Colonic mucosa (tissue), 4 donors: ENCODE measurements around the gene ANOS1. TPM values are rescaled to one million over a fixed set of nuclear protein-coding genes. Genes with fewer than 3 reads are reported as not detected.

Experiments
- DNase-seq: peaks from one replicate; pipeline ENCODE4 v3.0.0-alpha.2; 2020
- H3K27ac ChIP-seq: fragments of 200-600 bp; one replicate; pipeline ENCODE4 v1.8.0; 2021
- H3K27me3 ChIP-seq: fragments of 200-600 bp; one replicate; pipeline ENCODE4 v1.8.0; 2021
- H3K36me3 ChIP-seq: fragments of 200-600 bp; one replicate; pipeline ENCODE4 v1.8.0; 2021
- H3K4me1 ChIP-seq: fragments of 200-600 bp; one replicate; pipeline ENCODE4 v1.8.0; 2021; ENCODE audit warnings: mild to moderate bottlenecking
- H3K4me3 ChIP-seq: fragments of 200-600 bp; one replicate; pipeline ENCODE4 v1.8.0; 2021
- H3K9ac ChIP-seq, 2 donors: one replicate each; pipeline ENCODE4 v1.7.0; 2013; ENCODE audit warnings: control low read depth in 2 of 2, low read depth in 2 of 2, low read length in 2 of 2
- H3K9me3 ChIP-seq: fragments of 200-600 bp; one replicate; pipeline ENCODE4 v1.8.0; 2021
- CTCF ChIP-seq: fragments of 200-600 bp; IDR thresholded peaks from one replicate; pipeline ENCODE4 v1.8.0; 2022; ENCODE audit warnings: antibody characterized with exemption, mild to moderate bottlenecking
- intact Hi-C: fragments of 100-400 bp; cut with DNase I; formaldehyde crosslinking; loops from one replicate; pipeline ENCODE4 v1.14.1; 2022
- total RNA-seq, 2 donors: library from RNA; stranded (reverse); fragmentation: NEBNext Ultra II Directional in 1 of 2; extraction: Animal tissue kit (Norgen Biotek cat#: 25700) in 1 of 2; gene quantifications; one replicate each; pipeline ENCODE4 v1.2.1, GENCODE V29; 2021
- donor health status: healthy.
- donor health status: DM: no; HTN: no; CAD: no.
- donor health status: DM: no; HTN: no; CAD: no.

ANOS1 gene
- total RNA-seq, 2 donors from 2014 or later = 0.24 to 0.52 TPM

GRCh38 chrX:8629871-8630270, 102.1 kb downstream of the ANOS1 start:
- Histone ChIP-seq H3K27ac (no peak overlapping the region), H3K9ac (no peak overlapping the region), H3K4me3 (no peak overlapping the region), H3K27me3 (no peaks in the 10 kb centered on the region), H3K36me3 (no peaks in the 10 kb centered on the region), H3K4me1 (no peaks in the 10 kb centered on the region), H3K9me3 (no peaks in the 10 kb centered on the region)
- no peak for DNase-seq
- TF ChIP-seq CTCF = no peak
- intact Hi-C loops = no loop called here

- intact Hi-C loops = no loop called here
- DNase-seq = no peak
- Histone ChIP-seq H3K27me3 (no peaks in the 10 kb centered on the region), H3K4me3 (no peak overlapping the region), H3K9ac (no peak overlapping the region), H3K27ac (no peak overlapping the region), H3K36me3 (no peaks in the 10 kb centered on the region), H3K4me1 (no peaks in the 10 kb centered on the region), H3K9me3 (no peaks in the 10 kb centered on the region)
- no peak for TF ChIP-seq CTCF
Measured at GRCh38 chrX:8627796-8628195, 104.1 kb downstream of the ANOS1 start.

GRCh38 chrX:8607326-8607725, 124.6 kb downstream of the ANOS1 start:
- H3K27me3 ChIP-seq = no peaks in the 10 kb centered on the region
- H3K4me1 ChIP-seq = no peaks in the 10 kb centered on the region
- no peaks in the 10 kb centered on the region for H3K9me3 ChIP-seq
- no peak overlapping the region for H3K4me3 ChIP-seq
- no peak overlapping the region for H3K9ac ChIP-seq
- intact Hi-C loops = no loop called here
- no peaks in the 10 kb centered on the region for H3K36me3 ChIP-seq
- DNase-seq = no peak
- no peak for TF ChIP-seq CTCF
- no peak overlapping the region for H3K27ac ChIP-seq

DNA sequence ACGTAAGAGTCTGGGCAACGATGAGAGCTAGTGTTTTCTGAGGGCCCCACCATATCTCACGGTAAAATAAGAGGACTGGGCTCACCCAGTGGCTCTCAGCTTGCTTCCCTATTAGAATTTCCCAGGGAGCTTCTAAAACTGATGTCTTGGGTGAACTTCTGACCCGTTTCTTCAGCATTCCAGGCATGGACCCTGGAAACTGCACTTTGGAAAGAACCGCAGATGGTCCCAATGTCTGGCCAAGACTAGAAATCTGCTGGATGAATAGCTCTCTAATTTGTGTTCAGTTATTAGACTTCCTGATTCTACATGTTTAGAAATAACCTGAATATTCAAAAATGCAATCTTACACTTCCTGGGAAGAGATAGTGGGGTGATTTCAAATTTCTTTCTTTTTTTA, 127.8 kb downstream of the ANOS1 start:
- no peaks in the 10 kb centered on the region for H3K36me3 ChIP-seq
- no peaks in the 10 kb centered on the region for H3K4me1 ChIP-seq
- H3K9me3 ChIP-seq = no peaks in the 10 kb centered on the region
- no peak overlapping the region for H3K27ac ChIP-seq
- intact Hi-C loops = no loop called here
- H3K4me3 ChIP-seq = no peak overlapping the region
- H3K27me3 ChIP-seq = no peaks in the 10 kb centered on the region
- TF ChIP-seq CTCF = no peak
- no peak for DNase-seq
- no peak overlapping the region for H3K9ac ChIP-seq

- H3K27me3 ChIP-seq = no peaks in the 10 kb centered on the region
- no peaks in the 10 kb centered on the region for H3K36me3 ChIP-seq
- no peak overlapping the region for H3K9ac ChIP-seq
- H3K27ac ChIP-seq = no peak overlapping the region
- H3K4me1 ChIP-seq = no peaks in the 10 kb centered on the region
- intact Hi-C loops = no loop called here
- DNase-seq = no peak
- TF ChIP-seq CTCF = no peak
- no peaks in the 10 kb centered on the region for H3K9me3 ChIP-seq
- no peak overlapping the region for H3K4me3 ChIP-seq
Measured at GRCh38 chrX:8591501-8591900, 140.4 kb downstream of the ANOS1 start.

DNA sequence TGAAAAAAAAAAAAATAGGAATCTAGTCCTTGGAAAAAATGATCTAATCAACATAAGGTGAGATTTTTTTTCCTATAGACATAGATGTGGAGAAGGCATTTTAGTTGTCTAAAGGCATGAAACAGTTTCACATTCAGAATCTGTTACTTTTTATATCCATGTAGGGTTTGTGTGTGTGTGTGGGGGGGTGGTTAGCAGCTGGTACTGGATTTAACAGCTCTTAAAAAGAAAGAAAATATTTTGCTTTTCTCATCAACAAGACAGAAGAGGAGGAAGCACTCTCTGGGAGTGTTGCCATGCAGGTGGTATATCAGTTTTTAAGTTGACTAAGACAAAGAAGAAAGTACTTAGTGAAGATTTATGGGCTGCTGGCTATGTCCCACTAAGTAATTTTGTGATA, 145.0 kb downstream of the ANOS1 start:
- Histone ChIP-seq H3K27me3 (no peaks in the 10 kb centered on the region), H3K36me3 (no peaks in the 10 kb centered on the region), H3K9me3 (no peaks in the 10 kb centered on the region), H3K4me3 (no peak overlapping the region), H3K4me1 (no peaks in the 10 kb centered on the region), H3K9ac (no peak overlapping the region), H3K27ac (no peak overlapping the region)
- TF ChIP-seq CTCF = no peak
- DNase-seq = no peak
- intact Hi-C loops = no loop called here
